Keratinocyte (primary cell): ENCODE data around the gene CORO2A. TPM values are rescaled to one million over a fixed set of nuclear protein-coding genes. Genes with fewer than 3 reads are reported as not detected.
A peak's percentile ranks its signal among the peaks of the same experiment; 100 is the strongest.

Experiments
- DNase-seq: peaks from one replicate; pipeline ENCODE4 v3.0.0-alpha.2; 2011; ENCODE audit warnings: low read depth, missing footprints, low spot score
- FAIRE-seq: peaks from 2 replicates; lab custom pipeline; 2011; peaks lifted over from hg19 to GRCh38; lab: Jason Lieb, UNC
- H2AFZ ChIP-seq: 2 replicates; pipeline ENCODE4 v1.6.0; 2012; ENCODE audit warnings: low read length, control low read depth, inconsistent platforms; ENCODE audit not compliant: control insufficient read depth
- H3K27ac ChIP-seq: 2 replicates; pipeline ENCODE4 v1.5.1; 2011; ENCODE audit warnings: low read length; ENCODE audit not compliant: control insufficient read depth, insufficient read depth
- H3K27me3 ChIP-seq: 3 replicates; pipeline ENCODE4 v1.6.0; 2011; ENCODE audit warnings: low read length; ENCODE audit not compliant: control insufficient read depth, insufficient read depth; ENCODE audit errors: extremely low read depth
- H3K36me3 ChIP-seq, 2 experiments: 2 replicates in 1 of 2; 3 replicates in 1 of 2; pipeline ENCODE4 v1.5.1; 2011; ENCODE audit warnings: low read length in 2 of 2, mild to moderate bottlenecking in 1 of 2; ENCODE audit not compliant: control insufficient read depth in 2 of 2, insufficient read depth in 2 of 2; ENCODE audit errors: extremely low read depth in 1 of 2
- H3K4me1 ChIP-seq: 3 replicates; pipeline ENCODE4 v1.5.1; 2011; ENCODE audit warnings: low read length; ENCODE audit not compliant: control insufficient read depth, insufficient read depth; ENCODE audit errors: extremely low read depth
- H3K4me2 ChIP-seq: 3 replicates; pipeline ENCODE4 v1.6.0; 2011; ENCODE audit warnings: low read depth, low read length; ENCODE audit not compliant: control insufficient read depth, insufficient read depth; ENCODE audit errors: extremely low read depth
- H3K4me3 ChIP-seq, 3 experiments: fragments of 200-600 bp in 1 of 3; sonication (generic) in 1 of 3; 2 replicates in 2 of 3; 3 replicates in 1 of 3; pipeline ENCODE4 v1.5.1; 2011 to 2016; ENCODE audit warnings: low read length in 3 of 3, mild to moderate bottlenecking in 3 of 3, control low read depth in 2 of 3, inconsistent platforms in 1 of 3, low read depth in 1 of 3, mixed read lengths in 1 of 3, mixed run types in 1 of 3, moderate library complexity in 1 of 3; ENCODE audit not compliant: control insufficient read depth in 2 of 3, insufficient read depth in 2 of 3; ENCODE audit errors: extremely low read depth in 1 of 3
- H3K79me2 ChIP-seq: 2 replicates; pipeline ENCODE4 v1.6.0; 2012; ENCODE audit warnings: low read length; ENCODE audit not compliant: control insufficient read depth, insufficient read depth
- H3K9ac ChIP-seq: 3 replicates; pipeline ENCODE4 v1.6.0; 2011; ENCODE audit warnings: low read length; ENCODE audit not compliant: control insufficient read depth, insufficient read depth; ENCODE audit errors: extremely low read depth
- H3K9me1 ChIP-seq: 3 replicates; pipeline ENCODE4 v1.6.0; 2011; ENCODE audit warnings: low read length; ENCODE audit not compliant: control insufficient read depth, insufficient read depth; ENCODE audit errors: extremely low read depth
- H3K9me3 ChIP-seq: 2 replicates; pipeline ENCODE4 v1.5.1; 2012; ENCODE audit warnings: low read depth, low read length; ENCODE audit not compliant: control insufficient read depth
- H4K20me1 ChIP-seq: 3 replicates; pipeline ENCODE4 v1.6.0; 2011; ENCODE audit warnings: low read length; ENCODE audit not compliant: control insufficient read depth, insufficient read depth; ENCODE audit errors: extremely low read depth
- CTCF ChIP-seq, 3 experiments: IDR thresholded peaks in 1 of 3; conservative IDR thresholded peaks in 1 of 3; optimal IDR thresholded peaks in 1 of 3; 2 replicates in 2 of 3; 3 replicates in 1 of 3; pipeline versions ENCODE3 to v1.5.1; 2011; ENCODE audit warnings: low read length in 3 of 3, mild to moderate bottlenecking in 3 of 3, moderate library complexity in 2 of 3, control low read depth in 1 of 3, inconsistent platforms in 1 of 3; ENCODE audit not compliant: insufficient read depth in 2 of 3; ENCODE audit errors: extremely low read depth in 1 of 3
- EZH2 ChIP-seq: IDR thresholded peaks from one replicate; pipeline ENCODE4 v1.6.1; 2012; ENCODE audit warnings: inconsistent platforms, mild to moderate bottlenecking, low read length, moderate library complexity
- dilution Hi-C: fragments of 300-500 bp; cut with MboI; formaldehyde crosslinking; loops from one replicate; pipeline ENCODE4 v1.7.0; 2020; ENCODE audit warnings: low sequenced_read_pairs; ENCODE audit not compliant: extremely low pct_ligation_motif_present
- polyA plus RNA-seq, 5 experiments: library from polyadenylated mRNA; depleted of rRNA in 3 of 5; stranded (reverse) in 3 of 5; stranded (forward) in 1 of 5; unstranded in 1 of 5; fragments of >200 nt; gene quantifications; 1 replicate in 1 of 5; 2 replicates in 3 of 5; 3 replicates in 1 of 5; pipeline versions ENCODE4 v1.2.1 to v1.2.3, GENCODE V29; 2011 to 2012; ENCODE audit warnings: missing spikeins in 2 of 5, low read depth in 1 of 5, low replicate concordance in 1 of 5

The CORO2A gene
- polyA plus RNA-seq, 1 donor (not counting 4 experiments of a cell fraction or from before 2014, with no cell fraction given): 31.7 TPM

GRCh38 chr9:98185611-98186171 lies 6.7 kb downstream of the CORO2A start:
- H3K9me1 ChIP-seq: peaks cover 5% of the 10 kb centered on the region
- peak overlapping the region; percentile 55 for H3K4me2 ChIP-seq
- H3K27ac ChIP-seq: peak overlapping the region; percentile 23
- peak overlapping the region in 1 of 3 experiments; percentile 5 for H3K4me3 ChIP-seq
- H3K36me3 ChIP-seq: no peaks in the 10 kb centered on the region
- no peaks in the 10 kb centered on the region for H4K20me1 ChIP-seq
- dilution Hi-C loops: no loop called here
- no peak overlapping the region for H3K9ac ChIP-seq
- H3K27me3 ChIP-seq: no peaks in the 10 kb centered on the region
- no peak overlapping the region for H2AFZ ChIP-seq
- H3K9me3 ChIP-seq: no peaks in the 10 kb centered on the region
- DNase-seq (no peak), FAIRE-seq (no peak)
- H3K79me2 ChIP-seq: peaks cover 93% of the 10 kb centered on the region
- H3K4me1 ChIP-seq: peaks cover 26% of the 10 kb centered on the region
- TF ChIP-seq EZH2: no peak
- no peak for TF ChIP-seq CTCF (optimal IDR thresholded peaks at IDR 0.05 in 1 of 3, IDR thresholded peaks at IDR 0.05 in 1 of 3, conservative IDR thresholded peaks at IDR 0.05 in 1 of 3; ENCODE audit: extremely low read depth in 1 of 3, insufficient read depth in 2 of 3, low read length in 3 of 3)

- Histone ChIP-seq H3K36me3 (no peaks in the 10 kb centered on the region), H3K79me2 (peaks cover 95% of the 10 kb centered on the region), H4K20me1 (no peaks in the 10 kb centered on the region), H3K9me1 (peaks cover 5% of the 10 kb centered on the region), H3K27ac (peak overlapping the region; percentile 23), H2AFZ (no peak overlapping the region), H3K4me2 (peak overlapping the region; percentile 55), H3K9ac (no peak overlapping the region), H3K4me1 (peaks cover 25% of the 10 kb centered on the region), H3K4me3 (peak overlapping the region in 1 of 3 experiments; percentile 5), H3K9me3 (no peaks in the 10 kb centered on the region), H3K27me3 (no peaks in the 10 kb centered on the region)
- dilution Hi-C loops: no loop called here
- TF ChIP-seq EZH2: no peak
- no peak for TF ChIP-seq CTCF (optimal IDR thresholded peaks at IDR 0.05 in 1 of 3, IDR thresholded peaks at IDR 0.05 in 1 of 3, conservative IDR thresholded peaks at IDR 0.05 in 1 of 3; ENCODE audit: extremely low read depth in 1 of 3, insufficient read depth in 2 of 3, low read length in 3 of 3)
- FAIRE-seq (no peak), DNase-seq (no peak)
Observed at GRCh38 chr9:98185021-98185567, 7.3 kb downstream of the CORO2A start.
